WI38 (cell line): ENCODE measurements around the gene PLCB2.

Source experiments
- H3K4me3 ChIP-seq: 2 replicates; pipeline ENCODE4 v1.5.1; 2011; ENCODE audit warnings: low read depth, mild to moderate bottlenecking, control low read depth, low read length
- TF ChIP-seq, protein P1 (sequence below): IDR thresholded peaks from 2 replicates; pipeline ENCODE4 v1.5.1; 2012; ENCODE audit warnings: low read depth, mild to moderate bottlenecking, control low read depth, low read length

Gene PLCB2

DNA sequence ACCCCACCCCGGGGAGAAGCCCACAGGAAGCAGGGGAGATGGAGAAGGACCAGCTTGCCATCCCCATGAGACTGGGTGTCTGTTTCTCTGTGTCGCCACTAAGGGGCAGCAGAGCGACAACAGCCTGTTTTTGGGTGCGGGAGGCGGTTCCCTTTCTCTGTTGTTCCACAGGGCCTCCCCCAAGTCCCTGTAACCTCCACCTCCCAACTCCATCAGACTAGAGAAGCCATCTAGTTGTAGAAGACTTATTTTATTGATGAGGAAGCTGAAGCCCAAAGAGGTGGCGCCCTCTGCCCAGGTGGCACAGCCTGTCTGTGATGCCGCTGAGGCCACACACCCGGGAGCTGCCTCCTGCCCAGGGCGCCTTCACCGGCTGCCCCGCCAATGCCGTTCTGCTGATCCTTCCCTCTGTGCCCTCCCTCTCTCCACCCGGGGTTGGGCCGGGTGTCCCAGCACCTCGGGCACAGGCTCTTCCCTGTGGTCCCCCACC, 36.9 kb upstream of the PLCB2 start:
- TF ChIP-seq, protein P1, sequence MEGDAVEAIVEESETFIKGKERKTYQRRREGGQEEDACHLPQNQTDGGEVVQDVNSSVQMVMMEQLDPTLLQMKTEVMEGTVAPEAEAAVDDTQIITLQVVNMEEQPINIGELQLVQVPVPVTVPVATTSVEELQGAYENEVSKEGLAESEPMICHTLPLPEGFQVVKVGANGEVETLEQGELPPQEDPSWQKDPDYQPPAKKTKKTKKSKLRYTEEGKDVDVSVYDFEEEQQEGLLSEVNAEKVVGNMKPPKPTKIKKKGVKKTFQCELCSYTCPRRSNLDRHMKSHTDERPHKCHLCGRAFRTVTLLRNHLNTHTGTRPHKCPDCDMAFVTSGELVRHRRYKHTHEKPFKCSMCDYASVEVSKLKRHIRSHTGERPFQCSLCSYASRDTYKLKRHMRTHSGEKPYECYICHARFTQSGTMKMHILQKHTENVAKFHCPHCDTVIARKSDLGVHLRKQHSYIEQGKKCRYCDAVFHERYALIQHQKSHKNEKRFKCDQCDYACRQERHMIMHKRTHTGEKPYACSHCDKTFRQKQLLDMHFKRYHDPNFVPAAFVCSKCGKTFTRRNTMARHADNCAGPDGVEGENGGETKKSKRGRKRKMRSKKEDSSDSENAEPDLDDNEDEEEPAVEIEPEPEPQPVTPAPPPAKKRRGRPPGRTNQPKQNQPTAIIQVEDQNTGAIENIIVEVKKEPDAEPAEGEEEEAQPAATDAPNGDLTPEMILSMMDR: peak; percentile 81
- H3K4me3 ChIP-seq: no peak overlapping the region

DNA sequence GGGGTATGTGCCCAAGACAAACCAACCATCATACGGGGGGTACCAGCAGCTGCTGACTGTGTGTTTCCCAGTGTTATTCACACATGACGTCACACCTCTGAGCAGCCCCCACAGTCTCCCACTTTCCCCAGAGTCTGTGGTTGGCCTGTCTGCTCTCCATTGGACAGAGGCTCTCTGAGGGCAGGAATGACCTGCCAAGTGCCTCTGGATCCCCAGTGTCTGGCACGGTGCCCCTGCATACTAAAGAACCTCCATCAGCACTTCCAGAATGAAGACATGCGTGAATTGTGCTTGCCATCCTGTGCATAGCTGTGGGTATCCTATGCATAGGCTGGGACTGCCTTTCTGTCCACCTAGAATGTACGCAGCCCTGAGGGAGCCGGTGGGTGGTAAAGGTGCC, 36.5 kb upstream of the PLCB2 start:
- H3K4me3 ChIP-seq: no peak overlapping the region
- TF ChIP-seq, protein P1: no peak

DNA sequence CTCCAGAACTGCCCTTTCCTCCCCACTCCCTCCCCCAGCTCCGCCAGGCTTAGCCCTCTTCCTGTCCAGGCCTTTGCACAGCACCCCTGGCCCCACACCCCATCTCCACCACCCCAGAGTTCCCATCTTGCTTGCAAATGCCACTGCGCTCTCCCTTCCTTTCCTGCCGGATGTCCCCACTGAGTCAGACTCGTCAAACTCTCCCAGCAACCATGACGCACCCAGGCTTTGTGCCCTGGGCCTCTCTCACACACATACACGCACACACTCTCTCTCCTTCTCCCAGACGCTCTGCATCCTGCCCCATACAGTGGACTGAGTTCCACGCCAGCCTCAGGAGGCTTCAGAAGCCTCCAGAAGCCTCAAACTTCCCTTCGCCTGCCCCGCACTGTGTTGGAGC, 35.8 kb upstream of the PLCB2 start:
- TF ChIP-seq, protein P1: no peak
- H3K4me3 ChIP-seq: no peak overlapping the region

DNA sequence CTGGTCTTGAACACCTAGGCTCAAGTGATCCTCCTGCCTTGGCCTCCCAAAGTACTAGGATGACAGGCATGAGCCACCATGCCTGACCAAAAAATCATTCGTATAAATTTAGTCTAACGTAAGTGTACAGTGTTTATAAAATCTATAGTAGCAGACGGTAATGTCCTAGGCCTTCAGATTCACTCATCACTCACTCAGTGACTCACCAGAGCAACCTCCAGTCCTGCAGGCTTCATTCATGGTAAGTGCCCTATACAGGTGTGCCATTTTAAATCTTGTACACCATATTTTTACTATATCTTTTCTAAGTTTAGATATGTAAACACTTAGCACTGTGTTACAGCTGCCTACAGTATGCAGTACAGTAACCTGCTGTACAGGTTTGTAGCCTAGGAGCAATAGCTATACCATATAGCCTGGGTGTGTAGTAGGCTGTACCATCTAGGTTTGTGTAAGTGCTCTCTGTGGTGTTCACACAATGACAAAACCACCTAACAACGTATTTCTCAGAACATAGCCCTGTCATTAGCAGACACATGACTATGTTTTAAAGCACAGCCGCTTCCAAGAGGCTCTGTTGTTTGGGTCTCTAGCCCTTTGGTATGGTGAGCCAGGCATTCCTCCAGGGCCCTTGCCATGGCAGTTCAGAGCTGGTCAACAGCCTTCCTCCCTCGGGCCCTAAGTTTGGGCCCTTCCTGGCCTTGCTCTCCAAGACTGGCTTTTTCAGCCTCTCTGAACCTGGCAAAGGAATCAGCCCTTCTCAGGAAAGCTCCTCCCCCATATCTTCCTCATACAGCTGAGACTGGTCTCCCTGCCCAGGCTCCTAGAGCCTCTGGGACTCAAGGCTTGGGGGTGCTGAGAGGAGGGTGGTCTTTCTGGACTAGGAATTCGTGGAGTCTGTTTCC, 34.9 kb upstream of the PLCB2 start:
- TF ChIP-seq, protein P1: no peak
- H3K4me3 ChIP-seq: no peak overlapping the region

DNA sequence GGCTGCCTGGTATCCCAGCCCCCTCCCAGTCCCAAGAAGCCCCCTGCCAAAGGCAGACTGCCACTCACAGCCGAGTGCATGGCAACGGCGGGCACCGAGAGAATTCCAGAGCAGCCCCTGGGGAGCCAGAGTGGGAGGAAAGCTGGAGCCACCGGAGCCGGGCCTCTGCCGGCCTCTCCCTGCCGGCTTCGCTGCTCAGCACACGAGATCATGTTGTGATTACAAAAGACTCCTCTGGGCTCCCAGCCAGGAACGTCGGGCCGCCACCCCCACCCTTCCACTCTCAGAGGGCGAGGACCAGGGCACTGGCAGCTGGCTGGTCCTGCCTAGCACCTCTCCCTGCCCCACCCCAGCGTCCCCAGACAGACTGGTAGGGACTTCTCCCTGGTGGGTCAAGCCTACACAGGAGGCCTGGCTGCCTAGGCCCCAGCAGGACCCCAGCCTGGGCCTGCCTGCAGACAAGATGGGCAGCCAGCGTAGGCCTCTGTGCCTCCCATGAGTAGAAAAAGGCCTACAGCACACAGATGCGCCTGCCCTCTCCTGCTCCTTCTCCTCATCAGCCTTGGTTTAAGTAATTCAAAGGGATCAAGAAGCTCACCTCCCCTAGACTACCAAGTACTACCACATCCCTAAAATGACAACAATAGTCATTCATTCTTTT, 33.1 kb upstream of the PLCB2 start, which contains the start of gene CCDC9B:
CCDC9B (minus strand) TSS at position 200 of the 661 bp plus-strand sequence; CDS start at position 80, 120 bp downstream.
- H3K4me3 ChIP-seq: peak within 1 kb of the TSS; percentile 64
- TF ChIP-seq, protein P1: no peak

DNA sequence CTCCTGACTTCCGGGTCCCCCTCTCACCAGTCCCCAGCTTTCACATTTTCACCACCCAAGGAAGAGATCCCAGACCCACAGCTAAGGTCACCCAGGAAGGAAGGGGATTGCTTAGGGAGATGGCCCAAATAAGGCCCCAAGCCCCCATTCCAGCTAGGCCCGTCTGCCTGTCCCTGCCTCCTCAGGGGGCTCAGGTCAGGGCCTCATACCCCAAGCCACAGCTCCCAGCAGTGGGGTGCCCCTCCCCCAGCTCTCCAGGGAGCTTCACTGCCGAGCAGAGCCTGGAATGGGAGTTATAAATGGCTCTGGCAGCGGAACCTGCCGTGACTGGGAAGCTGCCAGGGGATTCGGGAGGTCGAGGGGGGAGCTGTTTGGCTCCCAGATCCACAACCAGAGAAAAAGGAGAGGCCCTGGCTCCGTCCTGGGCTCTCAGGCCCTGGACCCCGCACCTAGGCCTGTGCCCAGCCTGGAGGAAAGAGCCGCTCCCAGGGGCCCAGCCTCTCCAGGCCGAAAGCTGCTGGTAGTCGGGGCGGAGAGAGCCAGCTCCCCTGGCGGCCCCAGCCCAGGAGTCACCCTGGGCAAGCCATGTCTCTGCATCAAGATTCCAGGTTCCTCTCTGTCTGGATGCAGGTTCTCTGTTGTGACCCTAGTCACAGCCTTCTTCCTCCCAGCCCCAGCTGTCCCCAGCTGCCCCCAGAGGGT, 32.5 kb upstream of the PLCB2 start:
- TF ChIP-seq, protein P1: no peak
- H3K4me3 ChIP-seq: peak overlapping the region; percentile 64
